NCI-H748 (cell line): Measurements from ENCODE around the gene GAL.

Source experiments
- DNase-seq: peaks from one replicate; lab custom pipeline; 2025; ENCODE audit not compliant: unreplicated experiment; lab: John Stamatoyannopoulos, UW

The GAL gene

DNA sequence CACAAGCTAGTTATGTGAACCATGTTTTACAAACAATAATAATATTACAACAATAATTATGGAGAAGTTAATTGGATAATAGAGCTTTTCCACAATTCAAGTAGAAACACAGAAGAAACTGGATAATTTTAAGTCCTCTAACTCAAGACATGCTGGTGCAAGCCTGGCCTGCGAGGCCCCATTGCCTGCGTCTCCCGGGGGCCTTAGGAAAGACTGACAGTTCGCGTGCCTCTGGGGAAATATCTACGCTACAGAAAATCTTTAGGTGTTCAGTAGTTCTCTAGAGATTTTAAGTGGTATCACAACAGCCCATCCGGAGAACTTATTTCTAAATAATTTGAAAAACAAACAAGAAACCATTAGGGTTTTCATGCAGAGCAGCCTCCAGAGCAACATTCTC, 23.2 kb downstream of the GAL start:
- DNase-seq, result no peak

DNA sequence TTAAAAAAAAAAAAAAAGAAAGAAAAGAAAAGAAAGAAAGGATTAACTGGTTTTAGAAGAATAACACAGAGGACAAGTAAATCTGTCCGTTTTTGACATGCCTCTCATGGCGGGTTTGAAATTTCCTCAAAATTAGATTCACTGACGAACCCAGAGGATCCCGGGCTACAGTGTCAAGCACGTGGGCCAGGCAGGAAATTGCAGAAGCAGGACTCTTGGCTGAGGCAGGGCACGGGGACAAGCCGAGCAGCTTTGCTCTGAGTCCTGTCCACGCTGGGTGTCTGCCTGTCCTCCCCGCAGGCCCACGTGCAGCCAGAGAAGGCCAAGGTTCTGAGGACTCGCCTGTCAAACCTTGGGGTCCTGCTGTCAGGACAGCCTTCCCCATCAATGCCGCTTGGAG, 24.7 kb downstream of the GAL start:
- DNase-seq, result no peak

DNA sequence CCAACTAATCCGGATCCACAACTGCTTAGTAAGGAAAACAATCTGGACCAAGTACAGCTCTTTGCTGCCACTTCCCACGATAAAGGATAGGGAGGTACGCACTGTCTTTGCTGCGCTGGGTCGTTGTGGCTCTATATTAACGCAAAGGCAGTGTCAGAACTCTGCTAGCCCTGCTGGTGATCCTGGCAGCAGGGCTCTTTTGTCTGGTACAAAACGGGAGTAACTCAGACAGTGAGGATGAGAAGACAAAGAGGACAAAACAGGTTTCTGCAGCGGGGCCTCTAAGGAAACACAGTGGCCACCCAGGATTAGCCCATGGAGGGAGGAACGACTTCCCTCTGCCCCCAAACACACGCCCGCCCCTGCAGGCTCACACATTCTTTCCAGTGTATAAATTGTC, 26.1 kb downstream of the GAL start:
- no peak for DNase-seq

GRCh38 chr11:68711114-68711513, 26.8 kb downstream of the GAL start:
- no peak for DNase-seq

DNA sequence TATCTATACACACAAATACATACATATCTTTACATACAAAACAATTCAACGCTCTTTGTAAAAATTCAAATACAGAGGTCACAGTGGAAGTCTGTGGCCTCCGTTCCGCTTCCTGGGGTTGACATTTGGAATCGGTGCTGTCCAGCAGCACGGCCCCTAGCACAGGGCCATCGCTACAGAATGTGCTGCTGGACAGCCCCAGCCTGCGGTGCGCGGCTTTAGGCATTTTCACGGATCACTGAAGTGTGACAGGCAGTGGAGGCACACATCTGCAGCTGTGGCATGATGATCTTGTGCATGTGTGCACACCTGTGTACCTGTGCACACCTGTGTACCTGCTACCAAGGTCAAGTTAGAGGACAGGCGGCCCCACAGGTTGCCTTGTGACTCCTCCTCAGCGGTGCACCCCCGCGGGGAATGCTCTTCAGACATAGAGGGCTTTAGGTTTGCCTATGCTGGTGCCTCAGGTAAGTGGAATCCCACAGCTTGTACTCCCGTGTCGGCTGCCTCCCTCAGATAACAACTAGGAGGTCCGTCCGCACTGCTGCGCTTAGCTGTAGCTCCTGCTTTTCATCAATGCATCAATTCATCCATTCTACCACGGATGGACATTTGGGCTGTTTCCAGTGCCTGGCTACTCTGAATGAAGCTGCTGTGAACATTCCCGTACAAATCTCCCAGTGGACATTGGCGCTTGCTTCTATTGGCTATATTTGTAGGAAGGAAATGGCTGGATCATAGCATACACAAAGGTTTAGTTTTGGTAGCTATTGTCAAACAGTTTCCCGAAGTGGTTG, 29.9 kb downstream of the GAL start:
- DNase-seq, result no peak

- no peak for DNase-seq
Measured at GRCh38 chr11:68715456-68716122, 31.2 kb downstream of the GAL start.

DNA sequence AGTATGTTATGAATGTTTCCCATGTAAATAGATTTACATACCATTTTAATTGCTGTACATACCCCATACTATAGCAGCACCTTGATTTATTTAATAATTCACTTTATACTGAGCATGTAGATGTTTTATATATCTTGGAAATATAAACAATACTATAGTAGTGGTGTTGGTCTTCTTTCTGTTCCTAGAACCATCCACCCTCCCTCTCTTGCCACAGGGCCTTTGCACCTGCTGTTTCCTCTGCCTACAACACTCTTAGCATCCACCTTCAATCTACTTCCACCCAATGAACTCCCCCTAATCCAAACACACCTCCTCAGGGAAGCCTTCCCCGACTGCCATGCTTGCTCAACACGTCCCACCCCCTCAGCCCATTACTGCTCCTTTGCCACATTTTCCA, 36.7 kb downstream of the GAL start:
- no peak for DNase-seq

- no peak for DNase-seq
Measured at GRCh38 chr11:68722143-68722542, 37.8 kb downstream of the GAL start.

- no peak for DNase-seq
Measured at GRCh38 chr11:68724293-68724692, 39.9 kb downstream of the GAL start.

- no peak for DNase-seq
Measured at GRCh38 chr11:68727783-68728182, 43.4 kb downstream of the GAL start.

- no peak for DNase-seq
Measured at GRCh38 chr11:68734111-68734510, 49.8 kb downstream of the GAL start.

- DNase-seq, result no peak
Measured at GRCh38 chr11:68735125-68735524, 50.8 kb downstream of the GAL start.

- no peak for DNase-seq
Measured at GRCh38 chr11:68735646-68736045, 51.3 kb downstream of the GAL start.
